CD14-positive monocyte (primary cell): ENCODE data around the gene BEST4. TPM values are rescaled to one million over a fixed set of nuclear protein-coding genes. Genes with fewer than 3 reads are reported as not detected.
"Not testable (repeated sequence)": the region's sequence is repeated elsewhere in the genome, so short reads cannot be mapped to it uniquely, and the experiment has no call there.

ENCODE experiments used
- DNase-seq, 3 donors: peaks; one replicate each; pipeline ENCODE4 v3.0.0-alpha.2; 2011 to 2022
- H2AFZ ChIP-seq: 2 replicates; pipeline ENCODE4 v1.6.0; 2012; ENCODE audit warnings: mild to moderate bottlenecking, low read depth, low read length, inconsistent platforms; ENCODE audit not compliant: insufficient read depth, poor library complexity, severe bottlenecking
- H3K27ac ChIP-seq, 2 donors: 1 replicate in 1 of 2; 2 replicates in 1 of 2; pipeline ENCODE4 v1.5.1; 2012 to 2013; ENCODE audit warnings: low read length in 2 of 2, control low read depth in 1 of 2, inconsistent platforms in 1 of 2, low read depth in 1 of 2, mild to moderate bottlenecking in 1 of 2
- H3K27me3 ChIP-seq, 2 donors: one replicate each; pipeline versions ENCODE4 v1.6.0 to v1.6.1; 2011 to 2013; ENCODE audit warnings: low read length in 2 of 2; ENCODE audit not compliant: control insufficient read depth in 2 of 2, insufficient read depth in 2 of 2
- H3K36me3 ChIP-seq, 2 donors: replicated peaks in 1 of 2; 1 replicate in 1 of 2; 2 replicates in 1 of 2; pipeline versions ENCODE4 v1.5.1 to v1.6.1; 2012 to 2013; ENCODE audit warnings: low read length in 2 of 2, control low read depth in 1 of 2, inconsistent platforms in 1 of 2, mild to moderate bottlenecking in 1 of 2; ENCODE audit not compliant: insufficient read depth in 2 of 2, control insufficient read depth in 1 of 2
- H3K4me1 ChIP-seq, 2 donors: 1 replicate in 1 of 2; 2 replicates in 1 of 2; pipeline versions ENCODE4 v1.5.1 to v1.6.1; 2012 to 2013; ENCODE audit warnings: low read length in 2 of 2, control low read depth in 1 of 2, inconsistent platforms in 1 of 2, mild to moderate bottlenecking in 1 of 2, moderate library complexity in 1 of 2; ENCODE audit not compliant: insufficient read depth in 2 of 2, control insufficient read depth in 1 of 2
- H3K4me2 ChIP-seq: replicated peaks from 2 replicates; pipeline ENCODE3; 2012; ENCODE audit warnings: low read length, moderate library complexity, mild to moderate bottlenecking; ENCODE audit not compliant: poor library complexity, severe bottlenecking; ENCODE audit errors: extremely low read depth
- H3K4me3 ChIP-seq, 3 experiments: fragments of 200-600 bp in 1 of 3; sonication (generic) in 1 of 3; replicated peaks in 1 of 3; 1 replicate in 2 of 3; 2 replicates in 1 of 3; pipeline ENCODE4 v1.5.1; 2011 to 2013; ENCODE audit warnings: low read length in 3 of 3, mild to moderate bottlenecking in 3 of 3, control low read depth in 2 of 3, low read depth in 2 of 3, inconsistent platforms in 1 of 3, moderate library complexity in 1 of 3
- H3K79me2 ChIP-seq: 2 replicates; pipeline ENCODE4 v1.6.0; 2012; ENCODE audit warnings: mild to moderate bottlenecking, control low read depth, inconsistent platforms, low read length, moderate library complexity; ENCODE audit not compliant: insufficient read depth
- H3K9ac ChIP-seq: 2 replicates; pipeline ENCODE4 v1.6.0; 2017; ENCODE audit warnings: low read length, mild to moderate bottlenecking; ENCODE audit not compliant: insufficient read depth, poor library complexity, severe bottlenecking
- H3K9me3 ChIP-seq, 2 donors: replicated peaks in 1 of 2; 1 replicate in 1 of 2; 2 replicates in 1 of 2; pipeline versions ENCODE4 v1.5.1 to v1.6.1; 2012 to 2013; ENCODE audit warnings: low read length in 2 of 2, control low read depth in 1 of 2; ENCODE audit not compliant: control insufficient read depth in 1 of 2, insufficient read depth in 1 of 2
- H4K20me1 ChIP-seq: 2 replicates; pipeline ENCODE4 v1.6.0; 2012; ENCODE audit warnings: mild to moderate bottlenecking, low read length, control low read depth, moderate library complexity; ENCODE audit not compliant: insufficient read depth
- H3K27ac Mint-ChIP-seq, 7 donors: one replicate each; pipeline ENCODE4 v1.8.0; 2020; ENCODE audit warnings: mild to moderate bottlenecking in 7 of 7, mixed read lengths in 7 of 7, moderate library complexity in 6 of 7, inconsistent platforms in 2 of 7
- H3K27me3 Mint-ChIP-seq, 3 donors: one replicate each; pipeline ENCODE4 v1.8.0; 2021 to 2022; ENCODE audit warnings: low read depth in 3 of 3, mild to moderate bottlenecking in 3 of 3, mixed read lengths in 3 of 3, moderate library complexity in 3 of 3, inconsistent platforms in 1 of 3
- H3K36me3 Mint-ChIP-seq, 2 donors: one replicate each; pipeline ENCODE4 v1.8.0; 2020; ENCODE audit warnings: mixed read lengths in 2 of 2, inconsistent platforms in 1 of 2, mild to moderate bottlenecking in 1 of 2
- H3K4me1 Mint-ChIP-seq: one replicate; pipeline ENCODE4 v1.8.0; 2020; ENCODE audit warnings: mild to moderate bottlenecking, mixed read lengths
- H3K4me3 Mint-ChIP-seq, 2 donors: one replicate each; pipeline ENCODE4 v1.8.0; 2020; ENCODE audit warnings: mild to moderate bottlenecking in 2 of 2, mixed read lengths in 2 of 2, moderate library complexity in 1 of 2
- H3K9me3 Mint-ChIP-seq, 7 donors: one replicate each; pipeline ENCODE4 v1.8.0; 2020 to 2022; ENCODE audit warnings: mixed read lengths in 7 of 7, mild to moderate bottlenecking in 6 of 7, moderate library complexity in 6 of 7, inconsistent platforms in 2 of 7
- WGBS: methylation state at CpG from one replicate; pipeline ENCODE4 v1.1.5; 2013; ENCODE audit warnings: missing lambda C conversion rate; ENCODE audit not compliant: insufficient coverage; 5-methylcytosine and 5-hydroxymethylcytosine counted together
- intact Hi-C, 2 donors: fragments of 100-400 bp; cut with micrococcal nuclease; formaldehyde crosslinking; loops; one replicate each; pipeline versions ENCODE4 v1.15.0 to v1.15.1; 2023
- polyA plus RNA-seq, 3 donors: library from polyadenylated mRNA; depleted of rRNA in 1 of 3; unstranded in 2 of 3; stranded (reverse) in 1 of 3; fragments of 300-500 nt in 2 of 3; fragments of >200 nt in 1 of 3; fragmentation: Illumina TruSeq in 2 of 3; gene quantifications; 1 replicate in 2 of 3; 2 replicates in 1 of 3; pipeline ENCODE4 v1.2.3, GENCODE V29; 2012 to 2021
- TF ChIP-seq, protein P1 (sequence below): fragments of 200-600 bp; IDR thresholded peaks from one replicate; pipeline ENCODE4 v1.8.0; 2022; ENCODE audit warnings: antibody characterized with exemption, mild to moderate bottlenecking

BEST4 gene
- polyA plus RNA-seq, 3 donors: 0.19 TPM; not detected in 2

- Histone ChIP-seq H3K4me3 (peak overlapping the region; percentile 81 to 90 (median 86)), H3K4me1 (peaks cover 23 to 31% of the 10 kb centered on the region in 2 donors), H3K27me3 (no peaks in the 10 kb centered on the region), H4K20me1 (peaks cover 43% of the 10 kb centered on the region), H3K79me2 (peaks cover 34% of the 10 kb centered on the region), H2AFZ (peak overlapping the region; percentile 88), H3K9me3 (no peaks in the 10 kb centered on the region), H3K27ac (peak overlapping the region; percentile 86 to 93), H3K9ac (peak overlapping the region; percentile 90), H3K36me3 (peaks cover 32 to 47% of the 10 kb centered on the region in 2 donors), H3K4me2 (peak overlapping the region; percentile 86)
- Mint-ChIP-seq H3K36me3 (peaks cover 38 to 47% of the 10 kb centered on the region in 2 donors), H3K4me3 (peak overlapping the region; percentile 92 to 96), H3K4me1 (peaks cover 34% of the 10 kb centered on the region), H3K27me3 (peaks cover 0 to 2% (median 0%) of the 10 kb centered on the region in 3 donors), H3K9me3 (no peaks in the 10 kb centered on the region), H3K27ac (peak overlapping the region; percentile 92 to 100 (median 96))
- peak in 2 of 3 donors; percentile 24 to 61 for DNase-seq
- TF ChIP-seq, protein P1, sequence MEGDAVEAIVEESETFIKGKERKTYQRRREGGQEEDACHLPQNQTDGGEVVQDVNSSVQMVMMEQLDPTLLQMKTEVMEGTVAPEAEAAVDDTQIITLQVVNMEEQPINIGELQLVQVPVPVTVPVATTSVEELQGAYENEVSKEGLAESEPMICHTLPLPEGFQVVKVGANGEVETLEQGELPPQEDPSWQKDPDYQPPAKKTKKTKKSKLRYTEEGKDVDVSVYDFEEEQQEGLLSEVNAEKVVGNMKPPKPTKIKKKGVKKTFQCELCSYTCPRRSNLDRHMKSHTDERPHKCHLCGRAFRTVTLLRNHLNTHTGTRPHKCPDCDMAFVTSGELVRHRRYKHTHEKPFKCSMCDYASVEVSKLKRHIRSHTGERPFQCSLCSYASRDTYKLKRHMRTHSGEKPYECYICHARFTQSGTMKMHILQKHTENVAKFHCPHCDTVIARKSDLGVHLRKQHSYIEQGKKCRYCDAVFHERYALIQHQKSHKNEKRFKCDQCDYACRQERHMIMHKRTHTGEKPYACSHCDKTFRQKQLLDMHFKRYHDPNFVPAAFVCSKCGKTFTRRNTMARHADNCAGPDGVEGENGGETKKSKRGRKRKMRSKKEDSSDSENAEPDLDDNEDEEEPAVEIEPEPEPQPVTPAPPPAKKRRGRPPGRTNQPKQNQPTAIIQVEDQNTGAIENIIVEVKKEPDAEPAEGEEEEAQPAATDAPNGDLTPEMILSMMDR: no peak
- intact Hi-C loops: loop anchor here (2.0 to 10.0 kb wide), 5 partner anchors 34 to 526 kb away; partner anchors contain the start of genes EIF2B3 (in 1 of the 2) and RNU5D-1 (in 1 of the 2)
- 8% methylated on average over 25 of the region's 36 CpGs for WGBS
These were observed 11.8 kb downstream of the BEST4 start for GRCh38 chr1:44775930-44776729.

DNA sequence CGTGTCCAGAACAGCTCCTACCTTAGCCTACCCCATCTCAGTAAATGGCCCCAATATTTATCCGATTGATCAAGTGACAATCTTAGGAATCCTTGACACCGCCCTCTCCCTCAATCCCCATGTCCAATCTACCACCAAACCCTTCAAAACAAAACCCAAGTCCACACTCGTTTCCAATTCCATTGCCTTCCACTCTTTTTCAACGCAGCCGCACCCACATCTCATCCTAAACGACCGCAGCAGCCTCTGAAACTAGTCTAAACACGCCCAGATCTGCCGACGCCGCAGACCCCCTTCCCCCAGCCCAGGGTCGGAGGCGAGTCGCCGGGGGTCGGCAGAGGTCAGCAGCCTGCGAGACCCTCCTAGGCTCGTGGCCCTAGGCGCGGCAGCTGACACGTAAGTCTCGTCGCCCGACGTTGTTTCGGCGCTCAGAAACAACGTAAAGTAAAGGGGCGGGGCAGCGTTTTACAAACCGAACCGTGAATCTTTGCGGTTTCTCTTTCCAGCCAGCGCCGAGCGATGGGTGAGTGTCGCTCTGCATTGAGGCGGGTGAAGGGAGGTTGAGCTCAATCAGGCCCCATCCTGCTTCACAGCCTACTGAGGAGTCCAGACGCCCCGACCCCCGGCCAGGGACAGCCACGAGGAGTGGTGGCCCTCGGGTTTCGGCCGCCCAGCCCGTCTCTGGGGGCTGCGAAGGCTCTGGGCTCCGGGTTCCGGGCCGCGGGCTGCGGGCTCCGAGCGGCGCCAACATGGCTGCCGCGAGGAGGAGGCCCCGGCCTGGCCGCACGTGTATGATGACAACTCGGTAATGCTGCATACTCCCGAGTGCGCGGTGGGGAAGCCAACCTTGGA is 12.7 kb downstream of the BEST4 start, which contains the start of gene RPS8:
Gene RPS8 (plus strand): TSS at position 463 of the 852 bp plus-strand sequence. CDS start 57 bp downstream, at position 520.
- intact Hi-C loops: loop anchor here (2.0 to 10.0 kb wide), 5 partner anchors 33 to 527 kb away; partner anchors contain the start of genes EIF2B3 (in 1 of the 2) and RNU5D-1 (in 1 of the 2)
- no peaks in the 10 kb centered on the region for H3K9me3 ChIP-seq
- peaks cover 23 to 31% of the 10 kb centered on the region in 2 donors for H3K4me1 ChIP-seq
- peak within 1 kb of the TSS; percentile 96 to 100 (median 98) for H3K27ac Mint-ChIP-seq
- WGBS: under 1% methylated on average over 65 of the region's 65 CpGs
- H3K4me1 Mint-ChIP-seq: peaks cover 34% of the 10 kb centered on the region
- no peaks in the 10 kb centered on the region for H3K27me3 ChIP-seq
- H3K27me3 Mint-ChIP-seq: no peaks in the 10 kb centered on the region
- peak within 1 kb of the TSS; percentile 86 to 93 for H3K27ac ChIP-seq
- peaks cover 37% of the 10 kb centered on the region for H4K20me1 ChIP-seq
- H3K36me3 ChIP-seq: peaks cover 29 to 38% of the 10 kb centered on the region in 2 donors
- peak within 1 kb of the TSS; percentile 92 to 96 for H3K4me3 Mint-ChIP-seq
- H3K4me2 ChIP-seq: peak within 1 kb of the TSS; percentile 86
- peak within 1 kb of the TSS; percentile 81 to 90 (median 86) for H3K4me3 ChIP-seq
- peak; percentile 88 to 91 (median 90) for DNase-seq
- peak within 1 kb of the TSS; percentile 90 for H3K9ac ChIP-seq
- no peaks in the 10 kb centered on the region for H3K9me3 Mint-ChIP-seq
- peaks cover 31 to 39% of the 10 kb centered on the region in 2 donors for H3K36me3 Mint-ChIP-seq
- H2AFZ ChIP-seq: peak within 1 kb of the TSS; percentile 88
- H3K79me2 ChIP-seq: peaks cover 34% of the 10 kb centered on the region
- TF ChIP-seq, protein P1: no peak

GRCh38 chr1:44766421-44766820 is 21.5 kb downstream of the BEST4 start:
- intact Hi-C loops, H3K4me3 ChIP-seq, H3K9me3 Mint-ChIP-seq, H3K4me1 Mint-ChIP-seq, H3K4me3 Mint-ChIP-seq, H3K27me3 ChIP-seq, H3K4me1 ChIP-seq, H3K4me2 ChIP-seq, H4K20me1 ChIP-seq, H3K9me3 ChIP-seq, DNase-seq, H3K27me3 Mint-ChIP-seq, H2AFZ ChIP-seq, H3K79me2 ChIP-seq, H3K27ac ChIP-seq, H3K9ac ChIP-seq: not testable (repeated sequence)
- 98% methylated on average over 5 of the region's 6 CpGs for WGBS
- H3K36me3 ChIP-seq: peaks cover 34 to 68% of the 10 kb centered on the region in 2 donors
- H3K36me3 Mint-ChIP-seq: peaks cover 28 to 67% of the 10 kb centered on the region in 2 donors
- peak overlapping the region in 2 of 7 donors; percentile 15 to 25 for H3K27ac Mint-ChIP-seq
